NCI-H345 treated with DMSO at 0.1 percent for 48 hours (cell line): ENCODE measurements around the gene ZNF469.

Source experiments
- DNase-seq: peaks from one replicate; lab custom pipeline; 2025; ENCODE audit not compliant: unreplicated experiment; lab: John Stamatoyannopoulos, UW

ZNF469 gene

GRCh38 chr16:88390735-88391134 lies 8.0 kb downstream of the ZNF469 start:
- DNase-seq = no peak

DNA sequence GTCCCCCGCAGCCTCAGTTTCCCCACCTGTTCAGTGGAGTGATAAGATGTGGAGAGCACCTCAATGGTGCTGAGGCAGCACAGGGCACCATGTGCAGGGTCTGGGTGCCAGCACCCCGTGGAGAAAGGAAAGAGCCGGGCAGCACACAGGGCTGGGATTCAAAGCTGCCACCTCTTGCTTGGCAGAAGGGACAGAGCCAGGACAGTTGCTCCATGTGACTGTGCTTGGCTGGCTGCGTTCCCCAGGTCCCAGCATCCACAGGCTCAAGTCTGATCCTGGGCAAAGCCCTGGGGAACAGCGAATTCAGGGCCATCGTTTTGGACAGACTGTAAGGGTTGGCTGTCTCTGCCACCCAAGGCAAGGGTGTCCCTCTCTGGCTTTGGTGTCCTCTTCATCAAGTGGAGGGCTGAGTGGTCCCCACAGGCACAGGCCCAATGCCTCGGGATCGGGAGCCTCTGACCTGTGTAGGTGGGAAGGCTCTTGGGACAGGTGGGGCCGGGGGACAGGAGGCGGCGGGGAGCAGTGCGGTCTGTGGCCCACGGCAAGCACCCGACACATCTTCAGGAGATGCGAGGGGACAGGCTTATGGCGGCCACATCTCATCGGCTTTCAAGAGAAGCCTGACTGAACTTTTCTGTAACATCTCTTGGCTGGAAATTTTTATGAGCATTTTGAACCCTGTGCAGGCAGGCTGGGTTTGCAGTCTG lies 8.5 kb downstream of the ZNF469 start:
- no peak for DNase-seq

DNA sequence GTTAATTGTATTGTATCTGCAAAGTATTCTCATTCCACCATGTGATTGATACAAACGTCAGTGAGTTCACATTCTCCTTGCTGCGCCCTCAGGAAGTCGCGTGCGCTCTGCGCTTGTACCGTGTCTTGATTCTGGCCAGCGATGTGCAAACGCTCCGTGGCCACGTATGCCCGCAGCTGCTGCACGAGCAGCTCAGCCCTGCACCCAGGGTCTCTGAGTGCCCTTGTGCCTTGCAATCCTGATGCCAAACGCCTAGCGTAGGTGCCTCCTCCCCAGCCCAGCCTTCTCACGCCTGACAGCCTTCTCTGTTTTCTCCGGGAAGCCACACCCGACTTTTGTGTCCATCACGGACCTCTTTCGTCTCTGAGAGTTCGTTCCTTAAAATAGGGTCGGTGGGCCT lies 9.4 kb downstream of the ZNF469 start:
- no peak for DNase-seq

DNA sequence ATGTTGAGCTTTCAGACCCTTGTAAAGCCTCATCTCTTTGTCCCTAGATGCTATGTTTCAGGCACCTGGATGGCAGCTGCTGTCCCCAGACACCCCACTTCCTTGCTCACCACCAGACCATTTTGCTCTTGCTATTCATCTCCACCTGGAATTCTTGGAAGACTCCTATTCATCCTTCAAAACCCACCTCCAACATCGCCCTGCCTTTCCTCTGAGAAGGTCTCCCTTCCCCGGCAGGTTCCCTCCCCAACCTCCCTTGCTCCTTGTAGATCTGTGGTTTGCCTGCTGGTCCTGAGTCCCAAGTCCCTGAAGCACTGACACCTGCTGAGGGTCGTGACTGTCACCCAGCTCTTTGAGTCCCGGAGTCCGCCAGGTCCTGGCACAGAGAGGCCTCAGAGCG lies 9.9 kb downstream of the ZNF469 start:
- DNase-seq = no peak

DNA sequence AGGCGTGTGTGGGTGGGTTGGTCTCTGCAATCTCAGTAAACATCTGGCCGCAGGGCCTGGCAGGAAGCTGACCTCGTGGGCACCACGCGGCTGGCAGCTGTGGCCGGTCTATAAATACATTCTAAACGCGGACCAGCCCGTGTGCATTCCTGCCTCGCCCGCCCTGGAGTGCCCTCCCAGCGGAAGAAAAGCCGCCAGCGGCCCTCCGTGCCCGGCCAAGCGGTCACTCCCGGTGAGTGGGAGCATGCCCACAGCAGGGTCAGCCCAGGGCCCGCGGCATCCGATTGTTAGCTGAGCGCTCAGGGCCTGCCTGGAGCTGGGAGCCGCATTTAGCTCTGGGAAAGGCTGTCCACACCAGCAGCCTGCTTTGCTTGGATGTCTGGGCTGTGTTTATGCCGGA lies 10.3 kb downstream of the ZNF469 start:
- DNase-seq = no peak

DNA sequence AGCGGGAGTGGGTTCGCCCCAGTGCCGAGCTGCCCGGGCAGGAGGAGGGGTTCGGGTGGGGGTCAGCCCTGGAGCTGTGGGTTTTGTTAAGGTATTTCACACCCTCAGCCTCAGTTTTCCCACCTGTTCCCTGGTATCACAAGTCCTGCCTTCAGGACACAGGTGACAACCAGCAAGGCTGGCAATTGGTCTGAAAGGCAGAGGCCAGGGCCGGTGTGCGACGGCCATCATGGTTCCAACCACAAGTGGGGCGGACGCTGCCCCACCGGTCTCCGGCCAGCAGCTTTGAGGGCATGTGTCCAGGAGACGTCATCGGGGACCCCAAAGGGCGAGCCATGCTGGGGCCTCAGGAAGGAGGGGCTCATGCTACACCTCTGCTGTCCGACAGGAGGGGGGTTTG lies 10.8 kb downstream of the ZNF469 start:
- DNase-seq = no peak

DNA sequence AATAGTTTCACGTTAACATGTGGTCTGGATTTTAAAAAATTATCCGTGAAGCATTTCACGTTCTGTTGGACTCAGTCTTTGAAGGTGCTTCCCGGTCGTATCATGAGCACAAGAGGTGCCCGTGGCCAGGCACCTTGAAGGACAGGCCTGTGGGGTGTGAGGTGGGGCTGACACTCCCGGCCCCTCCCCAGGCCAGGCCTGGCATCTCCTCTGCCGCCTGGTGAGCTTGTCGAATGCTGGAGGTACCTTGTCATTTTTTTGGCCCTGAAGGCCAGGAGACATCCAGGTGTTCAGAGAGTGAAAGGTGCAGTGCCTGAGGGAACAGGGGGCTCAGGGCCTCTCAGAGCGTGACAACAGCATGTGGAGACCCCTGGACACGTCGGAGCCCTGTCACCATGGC lies 11.7 kb downstream of the ZNF469 start:
- no peak for DNase-seq

GRCh38 chr16:88395669-88396584 lies 13.2 kb downstream of the ZNF469 start:
- DNase-seq = no peak

- no peak for DNase-seq
Observed at GRCh38 chr16:88398170-88398873, 15.6 kb downstream of the ZNF469 start.

- no peak for DNase-seq
Observed at GRCh38 chr16:88398874-88399178, 16.1 kb downstream of the ZNF469 start.

DNA sequence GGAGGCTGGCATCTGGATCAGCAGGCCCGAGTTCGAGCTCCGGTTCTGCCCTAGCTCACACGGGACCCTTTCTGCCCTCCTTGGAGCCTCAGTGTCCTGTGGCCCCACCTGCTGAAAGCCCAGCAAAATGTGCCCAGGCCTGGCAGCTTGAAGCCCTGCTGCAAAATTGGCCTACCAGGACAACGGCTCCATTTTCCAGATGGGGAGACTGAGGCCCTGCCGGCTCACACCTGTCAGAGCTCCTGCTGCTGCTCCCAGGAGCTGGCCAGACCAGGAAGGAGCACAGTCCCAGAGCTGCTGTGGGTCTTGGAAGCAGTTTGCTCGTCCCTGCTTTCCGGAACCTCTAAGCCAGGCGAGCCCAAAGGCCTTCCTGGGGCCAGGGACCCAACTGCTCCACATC lies 17.4 kb downstream of the ZNF469 start:
- DNase-seq = no peak

DNA sequence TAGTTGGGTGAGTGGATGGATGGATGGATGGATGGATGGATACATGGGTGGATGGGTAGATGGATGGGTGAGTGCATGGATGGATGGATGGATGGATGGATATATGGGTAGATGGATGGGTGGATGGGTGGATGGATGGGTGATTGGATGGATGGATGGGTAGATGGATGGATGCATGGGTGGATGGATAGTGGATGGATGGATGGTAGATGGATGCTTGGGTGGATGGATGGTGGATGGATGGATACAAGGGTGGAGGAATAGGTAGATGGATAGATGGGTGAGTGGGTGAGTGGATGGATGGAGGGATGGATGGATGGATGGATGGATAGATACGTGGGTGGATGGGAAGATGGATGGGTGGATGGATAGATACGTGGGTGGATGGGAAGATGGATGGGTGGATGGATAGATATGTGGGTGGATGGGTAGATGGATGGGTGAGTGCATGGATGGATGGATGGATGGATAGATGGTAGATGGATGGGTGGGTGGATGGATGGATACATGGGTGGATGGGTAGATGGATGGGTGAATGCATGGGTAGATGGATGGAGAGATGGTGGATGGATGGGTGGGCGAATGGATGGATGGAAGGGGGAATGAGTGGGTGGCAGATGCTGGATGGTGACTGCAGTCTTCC lies 19.0 kb downstream of the ZNF469 start:
- no peak for DNase-seq

DNA sequence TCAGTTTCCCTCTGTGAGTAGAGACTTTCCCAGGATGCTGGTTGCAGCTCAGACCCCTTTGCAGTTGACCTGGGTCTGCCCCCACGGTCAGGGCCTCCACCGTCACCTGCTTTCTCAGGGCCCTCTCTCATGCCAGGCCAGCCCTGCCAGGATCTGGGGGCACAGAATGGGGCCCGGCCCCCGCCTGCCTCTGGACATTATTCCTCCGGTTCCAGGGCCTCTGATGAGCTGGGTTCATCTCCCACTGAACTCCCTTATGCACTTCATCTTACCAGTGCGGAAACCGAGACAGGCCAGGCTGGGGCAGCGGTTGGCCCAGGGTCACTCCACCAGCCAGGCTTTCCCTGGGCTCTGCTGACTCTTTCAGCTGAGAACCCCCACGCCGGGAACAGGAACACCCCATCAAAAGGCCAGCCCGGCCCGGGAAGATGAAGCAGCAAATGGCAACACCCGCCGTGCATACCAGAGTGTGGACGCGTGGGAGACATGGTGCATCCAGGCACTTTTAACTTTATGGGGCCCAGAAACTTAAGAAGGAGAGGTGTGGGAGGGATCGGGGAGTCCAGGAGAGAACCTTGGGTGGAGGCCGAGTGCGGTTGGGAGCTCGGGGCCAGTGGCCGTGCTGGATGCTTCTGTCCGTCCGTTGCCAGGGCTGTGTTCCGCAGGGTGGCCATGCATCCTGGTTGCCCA lies 19.9 kb downstream of the ZNF469 start:
- DNase-seq = no peak

DNA sequence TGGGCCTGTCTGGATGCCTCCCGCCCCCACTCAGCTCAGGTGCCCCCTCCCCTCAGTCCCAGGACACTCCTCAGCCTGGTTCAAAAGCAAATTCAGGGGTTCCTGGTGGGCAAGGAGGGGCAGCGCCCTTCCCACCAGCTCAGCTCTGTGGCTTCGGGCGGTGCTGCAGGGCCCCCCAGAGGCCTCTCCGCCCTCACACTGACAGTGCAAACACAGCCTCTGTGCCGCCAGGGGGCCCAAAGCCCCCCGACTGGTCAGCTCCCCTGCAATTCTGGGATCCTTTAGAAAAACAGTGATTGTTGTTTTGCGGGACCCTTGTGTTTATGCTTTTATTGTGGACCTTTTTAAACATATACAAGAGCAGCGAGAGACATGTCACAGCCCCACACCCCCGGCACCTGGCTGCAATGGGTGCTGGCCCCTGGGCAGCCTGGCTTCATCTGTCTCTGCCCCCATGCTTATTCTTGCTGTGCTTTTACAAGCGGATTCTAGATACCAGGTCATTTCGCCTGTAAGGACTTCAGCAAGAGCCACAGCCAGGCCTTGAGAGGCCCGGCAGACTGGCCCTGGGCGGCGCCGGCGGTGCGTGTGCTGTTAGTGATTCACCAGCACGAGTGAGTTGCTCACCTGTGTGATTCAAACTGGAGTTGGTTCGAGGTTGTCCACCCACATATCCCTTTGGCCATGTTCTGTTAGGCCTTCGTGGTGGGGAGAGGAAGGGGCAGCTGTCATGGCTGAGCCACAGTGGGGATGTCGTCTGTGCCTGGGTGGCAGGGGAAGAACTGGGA lies 21.2 kb downstream of the ZNF469 start:
- no peak for DNase-seq

DNA sequence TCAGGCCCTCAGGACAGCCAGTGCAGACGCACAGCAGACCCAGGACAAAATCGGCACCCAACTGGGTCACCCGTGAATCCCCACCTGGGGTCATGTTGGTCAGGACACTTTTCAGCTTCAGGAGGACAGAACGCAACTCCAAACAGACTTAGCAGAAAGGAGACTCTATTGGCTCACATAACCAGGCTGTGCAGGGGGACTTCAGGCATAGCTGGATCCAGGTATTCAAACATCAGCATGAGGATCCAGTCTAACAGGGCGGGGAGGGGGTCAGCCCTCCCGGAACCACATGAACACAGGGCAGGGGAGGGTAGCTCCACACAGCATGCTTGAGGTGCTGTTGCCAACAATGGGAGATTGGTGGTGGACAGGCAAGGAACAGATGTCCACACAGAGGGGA lies 22.0 kb downstream of the ZNF469 start:
- no peak for DNase-seq

DNA sequence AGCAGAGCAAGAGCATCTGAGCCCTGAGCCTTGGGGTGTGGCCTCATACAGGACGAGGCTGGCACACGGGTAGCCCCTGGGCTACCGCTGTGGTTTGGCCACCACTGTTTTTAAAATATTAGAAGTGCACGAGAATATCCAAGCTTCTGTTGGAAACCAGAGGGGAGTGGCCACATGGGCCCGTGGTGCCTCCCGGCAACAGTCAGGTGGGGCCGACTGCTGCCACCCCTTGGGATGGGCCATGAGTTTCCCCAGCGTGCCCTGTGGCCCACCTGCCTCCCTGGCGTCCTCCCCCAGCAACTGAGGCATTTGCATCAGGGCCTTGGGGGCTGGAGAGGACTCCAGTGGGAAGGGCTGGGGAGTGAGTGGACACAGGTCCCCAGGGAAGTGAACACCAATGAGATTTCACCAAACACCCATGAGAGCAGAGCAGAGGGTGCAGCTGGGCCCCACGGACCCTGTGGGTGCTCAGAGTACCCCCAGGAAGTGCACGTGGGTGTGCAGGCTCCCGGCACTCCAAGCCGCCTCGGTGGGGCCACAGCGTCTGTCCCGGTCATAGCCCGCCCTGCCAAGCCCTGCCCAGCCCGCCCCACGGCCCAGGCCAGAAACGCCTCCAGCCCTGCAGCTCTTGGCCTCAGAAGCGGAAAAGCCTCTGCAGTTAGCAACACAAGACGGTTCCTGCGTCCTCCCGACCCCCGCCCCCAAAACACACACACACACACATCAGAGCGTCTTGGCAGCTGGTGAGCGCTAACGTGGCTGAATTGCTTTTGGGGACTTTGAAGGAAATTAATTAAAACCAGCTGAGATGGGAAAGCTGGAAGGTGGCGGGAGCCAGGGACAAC lies 22.7 kb downstream of the ZNF469 start:
- no peak for DNase-seq

DNA sequence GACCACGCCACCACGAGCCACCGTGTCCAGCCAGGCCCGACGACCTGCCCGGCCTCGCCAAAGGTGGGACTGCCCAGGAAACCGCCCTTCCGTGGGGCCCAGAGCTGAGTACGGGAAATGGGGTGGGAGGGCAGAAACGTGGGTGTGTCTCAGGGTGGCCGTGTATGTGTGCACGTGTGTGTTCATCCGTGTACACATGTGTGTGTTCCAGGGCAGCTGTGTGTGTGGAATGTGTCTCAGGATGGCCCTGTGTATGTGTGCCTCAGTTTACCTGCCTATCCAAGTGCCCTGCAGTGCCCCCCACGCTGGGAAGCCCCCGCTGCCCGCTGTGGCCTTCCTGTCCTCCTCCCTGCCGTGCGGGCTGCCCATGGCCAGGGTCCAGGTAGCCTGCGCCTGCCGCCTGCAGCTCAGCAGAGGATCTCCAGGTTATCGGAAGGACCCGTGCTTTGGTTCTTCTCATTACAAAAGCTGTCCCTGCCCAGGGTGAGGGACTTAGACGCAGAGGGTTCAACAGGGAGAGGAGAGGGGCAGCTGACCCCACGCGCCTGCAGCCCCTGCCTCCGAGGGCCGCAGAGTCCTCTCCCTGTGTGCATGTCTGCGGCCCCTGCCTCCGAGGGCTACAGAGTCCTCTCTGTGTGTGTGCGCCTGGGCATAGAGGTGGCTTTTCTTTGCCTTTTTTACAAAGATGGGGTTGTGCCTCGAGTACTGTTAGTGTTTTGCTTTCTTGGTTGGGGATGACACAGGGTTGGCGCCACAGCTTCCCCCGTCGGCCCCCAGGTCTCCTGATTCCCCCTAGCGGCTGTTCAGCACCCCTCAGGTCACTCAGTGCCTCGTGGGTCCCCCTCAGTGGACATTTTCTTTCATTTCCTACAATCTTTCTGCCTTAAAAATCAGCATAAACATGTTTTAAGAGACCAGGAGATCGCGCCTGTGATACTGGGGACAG lies 23.6 kb downstream of the ZNF469 start:
- no peak for DNase-seq

DNA sequence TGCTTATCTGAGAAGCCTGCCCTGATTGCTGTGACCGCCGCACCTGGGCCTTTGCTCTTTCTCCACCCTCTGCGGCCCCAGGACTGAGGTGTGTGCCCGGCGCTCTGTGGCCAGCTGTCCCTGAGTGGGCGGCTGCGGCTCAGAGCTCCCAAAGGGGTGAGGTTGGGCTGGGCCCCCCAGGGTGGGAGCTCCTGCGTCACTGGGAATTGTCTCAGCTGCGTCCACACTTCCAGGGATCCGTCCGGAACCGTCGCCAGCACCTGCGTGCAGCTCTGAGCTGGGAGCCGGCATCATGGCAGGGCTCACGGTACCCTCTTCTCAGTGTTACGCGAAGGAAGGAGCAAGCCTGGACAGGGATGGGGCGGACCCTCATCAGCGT lies 24.3 kb downstream of the ZNF469 start:
- no peak for DNase-seq
